ENCODE measurements around the gene PUM2. TPM values are rescaled to one million over a fixed set of nuclear protein-coding genes. Genes with fewer than 3 reads are reported as not detected.

The PUM2 gene
- total and polyA plus RNA-seq, 4 donors: 18.5 to 61.0 (median 35.1) TPM

DNA sequence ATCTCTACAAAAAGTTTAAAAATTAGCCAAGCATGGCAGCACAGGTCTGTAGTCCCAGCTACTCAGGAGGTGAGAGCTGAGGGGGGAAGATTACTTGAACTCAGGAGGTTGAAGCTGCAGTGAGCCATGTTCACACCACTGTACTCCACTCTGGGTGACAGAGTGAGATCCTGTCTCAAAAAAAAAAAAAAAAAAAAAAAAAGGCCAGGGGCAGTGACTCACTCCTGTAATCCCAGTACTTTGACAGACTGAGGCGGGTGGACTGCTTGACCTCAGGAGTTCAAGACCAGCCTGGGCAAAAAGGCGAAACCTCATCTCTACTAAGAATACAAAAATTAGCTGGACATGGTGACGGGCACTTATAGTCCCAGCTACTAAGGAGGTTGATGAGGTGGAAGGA is 37.0 kb downstream of the PUM2 start:
- Histone ChIP-seq H3K27ac (ENCODE audit: low read depth in 1 of 2, low read length in 2 of 2) (no peak overlapping the region), H3K9ac (ENCODE audit: low read depth in 1 of 2, low read length in 2 of 2) (no peak overlapping the region), H3K4me1 (ENCODE audit: control insufficient read depth in 4 of 4, insufficient read depth in 4 of 4, low read length in 3 of 4) (no peaks in the 10 kb centered on the region), H3K36me3 (ENCODE audit: control insufficient read depth in 4 of 4, insufficient read depth in 3 of 4, low read depth in 1 of 4, low read length in 3 of 4) (peaks cover 2 to 52% (median 44%) of the 10 kb centered on the region in 4 donors), H3K9me3 (ENCODE audit: control insufficient read depth in 4 of 4, low read length in 3 of 4) (no peaks in the 10 kb centered on the region), H3K4me3 (ENCODE audit: low read depth in 1 of 3, low read length in 3 of 3) (no peak overlapping the region), H3K27me3 (ENCODE audit: control insufficient read depth in 4 of 4, insufficient read depth in 4 of 4, low read length in 3 of 4) (no peaks in the 10 kb centered on the region)
- WGBS: 97% methylated on average over 3 of the region's 3 CpGs
- DNase-seq (ENCODE audit: low spot score): no peak
- TF ChIP-seq CTCF (IDR thresholded peaks at IDR 0.05; ENCODE audit: low read depth, low read length, missing input control) (no peak), FOXA2 (IDR thresholded peaks at IDR 0.05) (no peak), ZBTB33 (IDR thresholded peaks at IDR 0.05) (no peak), MAX (IDR thresholded peaks at IDR 0.05) (no peak), GABPA (IDR thresholded peaks at IDR 0.05 in 1 of 2, conservative IDR thresholded peaks at IDR 0.05 in 1 of 2) (no peak), YY1 (IDR thresholded peaks at IDR 0.05) (no peak), RAD21 (IDR thresholded peaks at IDR 0.05) (no peak), HNF4A (conservative IDR thresholded peaks at IDR 0.05) (no peak), HNF4G (IDR thresholded peaks at IDR 0.05) (no peak), RXRA (IDR thresholded peaks at IDR 0.05) (no peak), EGR1 (IDR thresholded peaks at IDR 0.05; ENCODE audit: low read depth in 2 of 2) (no peak)
- TF ChIP-seq, protein P1, sequence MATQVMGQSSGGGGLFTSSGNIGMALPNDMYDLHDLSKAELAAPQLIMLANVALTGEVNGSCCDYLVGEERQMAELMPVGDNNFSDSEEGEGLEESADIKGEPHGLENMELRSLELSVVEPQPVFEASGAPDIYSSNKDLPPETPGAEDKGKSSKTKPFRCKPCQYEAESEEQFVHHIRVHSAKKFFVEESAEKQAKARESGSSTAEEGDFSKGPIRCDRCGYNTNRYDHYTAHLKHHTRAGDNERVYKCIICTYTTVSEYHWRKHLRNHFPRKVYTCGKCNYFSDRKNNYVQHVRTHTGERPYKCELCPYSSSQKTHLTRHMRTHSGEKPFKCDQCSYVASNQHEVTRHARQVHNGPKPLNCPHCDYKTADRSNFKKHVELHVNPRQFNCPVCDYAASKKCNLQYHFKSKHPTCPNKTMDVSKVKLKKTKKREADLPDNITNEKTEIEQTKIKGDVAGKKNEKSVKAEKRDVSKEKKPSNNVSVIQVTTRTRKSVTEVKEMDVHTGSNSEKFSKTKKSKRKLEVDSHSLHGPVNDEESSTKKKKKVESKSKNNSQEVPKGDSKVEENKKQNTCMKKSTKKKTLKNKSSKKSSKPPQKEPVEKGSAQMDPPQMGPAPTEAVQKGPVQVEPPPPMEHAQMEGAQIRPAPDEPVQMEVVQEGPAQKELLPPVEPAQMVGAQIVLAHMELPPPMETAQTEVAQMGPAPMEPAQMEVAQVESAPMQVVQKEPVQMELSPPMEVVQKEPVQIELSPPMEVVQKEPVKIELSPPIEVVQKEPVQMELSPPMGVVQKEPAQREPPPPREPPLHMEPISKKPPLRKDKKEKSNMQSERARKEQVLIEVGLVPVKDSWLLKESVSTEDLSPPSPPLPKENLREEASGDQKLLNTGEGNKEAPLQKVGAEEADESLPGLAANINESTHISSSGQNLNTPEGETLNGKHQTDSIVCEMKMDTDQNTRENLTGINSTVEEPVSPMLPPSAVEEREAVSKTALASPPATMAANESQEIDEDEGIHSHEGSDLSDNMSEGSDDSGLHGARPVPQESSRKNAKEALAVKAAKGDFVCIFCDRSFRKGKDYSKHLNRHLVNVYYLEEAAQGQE (IDR thresholded peaks at IDR 0.05): no peak

GRCh38 chr2:20309001-20309400 is 41.6 kb downstream of the PUM2 start:
- no peaks in the 10 kb centered on the region for H3K27me3 ChIP-seq (ENCODE audit: control insufficient read depth in 4 of 4, insufficient read depth in 4 of 4, low read length in 3 of 4)
- H3K36me3 ChIP-seq (ENCODE audit: control insufficient read depth in 4 of 4, insufficient read depth in 3 of 4, low read depth in 1 of 4, low read length in 3 of 4): peaks cover 17 to 50% (median 44%) of the 10 kb centered on the region in 4 donors
- TF ChIP-seq RAD21 (IDR thresholded peaks at IDR 0.05): no peak
- TF ChIP-seq JUND (IDR thresholded peaks at IDR 0.05): no peak
- TF ChIP-seq HNF4A (conservative IDR thresholded peaks at IDR 0.05): no peak
- no peak for TF ChIP-seq NR2F2 (IDR thresholded peaks at IDR 0.05)
- TF ChIP-seq TAF1 (conservative IDR thresholded peaks at IDR 0.05): no peak
- no peak for TF ChIP-seq SP1 (IDR thresholded peaks at IDR 0.05)
- TF ChIP-seq ATF3 (IDR thresholded peaks at IDR 0.05): no peak
- TF ChIP-seq GABPA (IDR thresholded peaks at IDR 0.05 in 1 of 2, conservative IDR thresholded peaks at IDR 0.05 in 1 of 2): no peak
- TF ChIP-seq HNF4G (IDR thresholded peaks at IDR 0.05): no peak
- TF ChIP-seq EGR1 (IDR thresholded peaks at IDR 0.05; ENCODE audit: low read depth in 2 of 2): no peak
- TF ChIP-seq, protein P1 (IDR thresholded peaks at IDR 0.05): no peak
- H3K4me1 ChIP-seq (ENCODE audit: control insufficient read depth in 4 of 4, insufficient read depth in 4 of 4, low read length in 3 of 4): no peaks in the 10 kb centered on the region
- no peak overlapping the region for H3K27ac ChIP-seq (ENCODE audit: low read depth in 1 of 2, low read length in 2 of 2)
- WGBS: 96% methylated on average over 2 of the region's 2 CpGs
- H3K9me3 ChIP-seq (ENCODE audit: control insufficient read depth in 4 of 4, low read length in 3 of 4): no peaks in the 10 kb centered on the region
- no peak overlapping the region for H3K9ac ChIP-seq (ENCODE audit: low read depth in 1 of 2, low read length in 2 of 2)
- no peak for DNase-seq (ENCODE audit: low spot score)
- H3K4me3 ChIP-seq (ENCODE audit: low read depth in 1 of 3, low read length in 3 of 3): no peak overlapping the region

Measured in liver (tissue), 9 donors.